OCI-LY7 (cell line): Measurements from ENCODE around the gene SERPINH1.

Experiments used
- EZH2phosphoT487 ChIP-seq: fragments of 200-600 bp; sonication (generic); IDR thresholded peaks from 2 replicates; pipeline ENCODE4 v1.6.1; 2018; ENCODE audit warnings: low read depth, borderline replicate concordance, mild to moderate bottlenecking, mixed run types, antibody characterized with exemption, low read length, moderate library complexity, mixed read lengths
- TF ChIP-seq, protein P1 (sequence below): fragments of 200-600 bp; sonication (generic); conservative IDR thresholded peaks from 2 replicates; pipeline ENCODE4 v1.5.1; 2014; ENCODE audit warnings: mild to moderate bottlenecking, antibody characterized with exemption, low read length, moderate library complexity, mixed read lengths

GRCh38 chr11:75547177-75547576 is 14.9 kb upstream of the SERPINH1 start:
- TF ChIP-seq, protein P1, sequence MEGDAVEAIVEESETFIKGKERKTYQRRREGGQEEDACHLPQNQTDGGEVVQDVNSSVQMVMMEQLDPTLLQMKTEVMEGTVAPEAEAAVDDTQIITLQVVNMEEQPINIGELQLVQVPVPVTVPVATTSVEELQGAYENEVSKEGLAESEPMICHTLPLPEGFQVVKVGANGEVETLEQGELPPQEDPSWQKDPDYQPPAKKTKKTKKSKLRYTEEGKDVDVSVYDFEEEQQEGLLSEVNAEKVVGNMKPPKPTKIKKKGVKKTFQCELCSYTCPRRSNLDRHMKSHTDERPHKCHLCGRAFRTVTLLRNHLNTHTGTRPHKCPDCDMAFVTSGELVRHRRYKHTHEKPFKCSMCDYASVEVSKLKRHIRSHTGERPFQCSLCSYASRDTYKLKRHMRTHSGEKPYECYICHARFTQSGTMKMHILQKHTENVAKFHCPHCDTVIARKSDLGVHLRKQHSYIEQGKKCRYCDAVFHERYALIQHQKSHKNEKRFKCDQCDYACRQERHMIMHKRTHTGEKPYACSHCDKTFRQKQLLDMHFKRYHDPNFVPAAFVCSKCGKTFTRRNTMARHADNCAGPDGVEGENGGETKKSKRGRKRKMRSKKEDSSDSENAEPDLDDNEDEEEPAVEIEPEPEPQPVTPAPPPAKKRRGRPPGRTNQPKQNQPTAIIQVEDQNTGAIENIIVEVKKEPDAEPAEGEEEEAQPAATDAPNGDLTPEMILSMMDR: no peak
- no peak for TF ChIP-seq EZH2phosphoT487
